ENCODE data around the gene KIF1B.
"Not testable (repeated sequence)": the region's sequence is repeated elsewhere in the genome, so short reads cannot be mapped to it uniquely, and the experiment has no call there.

Gene KIF1B

GRCh38 chr1:10386761-10387676 is 176.6 kb downstream of the KIF1B start:
- no peak for DNase-seq

- no peak for DNase-seq
These were observed 177.5 kb downstream of the KIF1B start for GRCh38 chr1:10387677-10388386.

GRCh38 chr1:10388387-10388715 is 178.0 kb downstream of the KIF1B start:
- DNase-seq, result no peak

DNA sequence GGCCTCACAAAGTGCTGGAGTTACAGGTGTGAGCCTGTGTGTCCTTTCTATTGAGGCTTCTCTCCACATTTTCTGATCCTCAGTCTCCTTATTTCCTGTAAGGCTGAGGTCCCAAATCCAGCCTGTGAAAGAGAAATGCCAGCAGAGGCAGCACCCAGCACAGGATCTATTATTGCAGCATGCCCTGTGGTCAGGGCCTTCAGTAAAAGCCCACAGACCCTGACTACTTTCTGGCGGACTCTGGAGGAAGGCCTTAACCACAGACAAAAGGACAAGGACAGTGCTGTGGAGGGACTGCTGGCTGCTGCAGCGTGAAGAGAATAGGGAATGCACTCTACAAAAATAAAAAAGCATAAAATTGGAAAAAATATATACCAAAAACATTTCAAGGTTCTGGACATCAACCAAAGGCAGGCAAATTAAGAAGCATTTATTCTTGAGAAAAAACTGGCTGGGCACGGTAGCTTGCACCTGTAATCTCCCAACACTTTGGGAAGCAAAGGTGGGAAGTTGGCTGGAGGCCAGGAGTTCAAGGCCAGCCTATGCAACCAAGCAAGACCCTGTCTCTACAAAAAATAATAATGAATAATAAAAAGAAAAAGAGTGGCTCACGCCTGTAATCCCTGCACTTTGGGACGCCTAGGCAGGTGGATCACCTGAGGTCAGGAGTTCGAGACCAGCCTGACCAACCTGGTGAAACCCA is 179.1 kb downstream of the KIF1B start:
- DNase-seq, result no peak

DNA sequence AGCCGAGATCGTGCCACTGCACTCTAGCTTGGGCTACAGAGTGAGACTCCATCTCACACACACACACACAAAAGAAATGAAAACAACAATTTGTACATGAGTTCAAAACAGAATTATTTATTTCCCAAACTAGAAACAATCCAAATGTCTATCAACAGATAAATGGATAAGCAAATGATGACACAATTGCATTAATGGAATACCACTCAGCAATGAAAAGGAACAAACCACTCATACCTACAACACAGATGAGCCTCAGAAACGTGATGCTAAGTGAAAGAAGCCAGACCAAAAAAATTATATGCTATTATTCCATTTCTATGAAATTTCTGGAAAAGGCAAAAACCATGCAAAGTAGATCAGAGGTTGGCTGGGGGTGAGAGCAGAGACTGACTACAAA is 186.5 kb downstream of the KIF1B start:
- no peak for DNase-seq

GRCh38 chr1:10398278-10398733 is 187.9 kb downstream of the KIF1B start:
- no peak for DNase-seq

DNA sequence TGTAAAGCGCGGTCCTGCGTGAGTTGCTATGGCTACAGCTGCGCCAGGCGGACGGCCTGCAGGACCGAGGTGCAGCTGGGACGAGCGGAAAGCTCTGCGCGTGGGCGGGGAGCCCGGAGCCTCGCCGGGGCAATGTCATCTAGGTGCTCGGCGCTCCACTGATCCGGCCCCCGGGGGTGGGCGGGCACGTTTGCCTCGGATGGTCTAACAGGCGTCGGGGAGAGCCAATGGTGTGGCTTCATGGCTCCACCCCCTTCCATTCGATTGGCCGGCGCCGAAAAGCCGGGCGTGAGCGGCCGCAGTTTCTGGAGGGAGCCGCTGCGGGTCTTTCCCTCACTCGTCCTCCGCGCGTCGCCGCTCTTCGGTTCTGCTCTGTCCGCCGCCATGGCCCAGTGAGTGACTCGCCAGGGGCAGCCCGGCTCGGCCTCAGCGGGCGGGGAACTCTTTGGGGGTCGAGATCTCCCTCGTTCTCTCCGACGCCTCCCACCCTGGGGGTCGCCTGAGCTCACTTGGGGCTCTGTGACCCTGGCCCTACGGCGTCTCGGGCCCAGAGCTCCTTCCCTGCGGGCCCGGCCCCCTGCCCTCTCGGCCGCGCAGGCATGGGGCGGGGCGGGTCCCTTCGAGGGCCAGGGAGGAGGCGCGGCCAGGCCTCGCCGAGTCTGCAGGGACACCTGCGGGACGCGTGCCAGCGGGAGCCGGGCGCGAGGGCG is 188.5 kb downstream of the KIF1B start, which contains the start of gene PGD:
Gene PGD (plus strand): TSS at position 331 of the 710 bp plus-strand sequence. CDS start 54 bp downstream, at position 385.
- DNase-seq, result peak; percentile 99

GRCh38 chr1:10399444-10399941 is 189.1 kb downstream of the KIF1B start:
- peak in 1 of 2 experiments; percentile 28 for DNase-seq

GRCh38 chr1:10400013-10400412 is 189.6 kb downstream of the KIF1B start:
- no peak for DNase-seq

DNA sequence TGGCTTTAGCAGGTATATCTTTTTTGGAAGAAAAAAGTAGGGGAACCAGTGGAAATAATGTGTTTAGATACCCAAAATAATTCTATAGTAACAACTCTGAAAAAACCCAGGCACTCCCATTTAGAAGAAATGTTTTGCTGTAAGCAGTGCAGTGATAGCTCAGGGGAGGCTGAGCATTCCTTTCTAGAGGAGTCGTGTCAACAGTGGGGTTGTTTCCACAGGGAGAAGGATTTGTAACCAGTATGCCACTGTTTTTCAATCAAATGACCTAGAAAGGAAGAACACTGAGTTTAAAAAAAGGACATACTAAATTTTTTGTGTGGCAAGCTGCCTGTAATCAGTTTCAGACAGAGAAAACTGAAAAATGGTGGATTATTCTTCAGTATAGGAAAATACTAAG is 190.9 kb downstream of the KIF1B start:
- no peak for DNase-seq

GRCh38 chr1:10402729-10403274 is 192.4 kb downstream of the KIF1B start:
- DNase-seq, result no peak

DNA sequence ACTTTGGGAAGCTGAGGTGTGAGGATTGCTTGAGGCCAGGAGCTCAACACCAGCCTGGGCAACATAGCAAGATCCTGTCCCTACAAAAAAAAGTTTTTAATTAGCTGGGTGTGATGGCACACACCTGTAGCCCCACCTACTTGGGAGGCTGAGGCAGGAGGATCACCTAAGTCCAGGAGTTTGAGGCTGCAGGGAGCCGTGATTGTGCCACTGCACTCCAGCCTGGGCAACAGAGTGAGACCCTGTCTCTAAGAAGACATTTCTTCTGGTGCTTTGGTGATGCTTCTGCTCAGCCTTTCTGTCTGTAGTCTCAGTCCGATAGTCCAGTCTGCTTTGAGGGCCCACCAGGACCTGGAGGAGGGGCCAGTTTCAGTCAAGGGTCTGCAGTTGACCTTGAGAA is 196.8 kb downstream of the KIF1B start:
- DNase-seq, result no peak

GRCh38 chr1:10415211-10415930 is 205.0 kb downstream of the KIF1B start:
- DNase-seq, result no peak

DNA sequence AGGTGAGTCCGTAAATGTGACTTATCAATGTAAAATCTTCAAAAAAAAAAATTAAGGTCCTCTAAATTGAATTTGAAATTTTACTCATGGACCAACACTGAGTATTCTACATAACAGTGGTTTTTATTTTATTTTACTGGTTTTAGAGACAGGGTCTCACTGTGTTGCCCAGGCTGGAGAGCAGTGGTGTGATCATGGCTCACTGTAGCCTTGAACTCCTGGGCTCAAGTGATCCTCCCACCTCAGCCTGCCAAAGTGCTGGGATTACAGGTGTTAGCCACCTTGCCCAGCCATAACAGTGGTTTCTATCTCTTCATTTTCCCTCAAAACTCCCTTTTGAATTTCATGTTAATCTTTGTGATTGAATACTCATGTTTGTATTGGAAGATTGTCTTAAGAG is 205.6 kb downstream of the KIF1B start:
- DNase-seq, result not testable (repeated sequence)

DNA sequence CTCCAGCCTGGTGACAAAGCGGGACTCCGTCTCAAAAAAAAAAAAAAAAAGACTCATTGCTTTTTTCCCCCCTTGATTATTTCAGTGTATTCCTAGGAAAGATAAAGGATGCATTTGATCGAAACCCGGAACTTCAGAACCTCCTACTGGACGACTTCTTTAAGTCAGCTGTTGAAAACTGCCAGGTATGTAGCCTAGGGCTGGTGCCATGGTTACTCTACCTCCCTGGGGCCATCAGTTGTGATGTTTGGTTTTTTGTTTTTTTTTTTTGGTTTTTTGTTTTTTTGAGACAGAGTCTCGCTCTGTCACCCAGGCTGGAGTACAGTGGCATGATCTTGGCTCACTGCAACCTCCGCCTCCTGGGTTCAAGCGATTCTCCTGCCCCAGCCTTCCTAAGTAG is 208.4 kb downstream of the KIF1B start:
- DNase-seq, result not testable (repeated sequence)

DNA sequence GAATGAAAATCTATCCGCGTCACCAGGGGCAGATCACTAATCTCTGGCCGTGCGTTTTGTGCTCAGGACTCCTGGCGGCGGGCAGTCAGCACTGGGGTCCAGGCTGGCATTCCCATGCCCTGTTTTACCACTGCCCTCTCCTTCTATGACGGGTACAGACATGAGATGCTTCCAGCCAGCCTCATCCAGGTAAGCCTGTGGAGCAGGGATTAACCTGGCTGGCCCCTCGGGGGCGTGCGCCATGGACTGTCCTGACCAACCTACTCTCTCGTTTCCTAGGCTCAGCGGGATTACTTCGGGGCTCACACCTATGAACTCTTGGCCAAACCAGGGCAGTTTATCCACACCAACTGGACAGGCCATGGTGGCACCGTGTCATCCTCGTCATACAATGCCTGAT is 209.0 kb downstream of the KIF1B start:
- no peak for DNase-seq

DNA sequence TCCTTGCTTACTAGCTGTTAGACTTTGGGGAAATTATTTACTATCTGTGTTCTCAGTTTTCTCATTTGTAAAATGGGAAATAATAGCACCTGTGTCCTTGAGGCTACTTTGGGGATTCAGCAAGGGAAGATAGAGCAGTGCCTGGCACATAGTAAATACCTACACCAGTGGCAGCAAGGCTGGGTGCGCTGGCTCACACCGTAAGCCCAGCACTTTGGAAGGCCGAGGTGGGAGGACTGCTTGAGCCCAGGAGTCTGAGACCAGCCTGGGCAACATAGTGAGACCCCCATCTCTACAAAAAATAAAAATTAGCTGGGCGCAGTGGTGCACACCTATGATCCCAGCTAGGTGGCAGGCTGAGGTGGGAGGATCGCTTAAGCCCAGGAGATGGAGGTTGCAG is 211.3 kb downstream of the KIF1B start:
- no peak for DNase-seq

- no peak for DNase-seq
These were observed 213.7 kb downstream of the KIF1B start for GRCh38 chr1:10424034-10424433.

DNA sequence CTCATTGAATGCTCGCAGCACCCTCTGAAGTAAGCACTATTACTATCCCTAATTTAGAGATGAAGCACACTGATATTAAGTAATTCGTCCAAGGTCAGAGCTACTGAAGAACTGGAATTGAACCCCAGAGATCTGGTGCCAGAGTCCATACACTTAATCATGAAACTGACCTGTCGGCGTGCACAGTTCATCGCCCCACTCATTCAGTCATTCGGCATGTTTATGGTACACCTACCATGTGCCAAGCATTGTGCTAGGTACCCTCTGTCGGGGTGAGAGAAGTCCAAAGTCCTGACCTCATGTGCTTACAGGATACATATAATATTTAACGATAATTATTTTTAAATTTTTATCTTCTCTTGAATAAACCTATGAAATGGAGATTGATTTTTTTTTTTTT is 214.3 kb downstream of the KIF1B start:
- no peak for DNase-seq

DNA sequence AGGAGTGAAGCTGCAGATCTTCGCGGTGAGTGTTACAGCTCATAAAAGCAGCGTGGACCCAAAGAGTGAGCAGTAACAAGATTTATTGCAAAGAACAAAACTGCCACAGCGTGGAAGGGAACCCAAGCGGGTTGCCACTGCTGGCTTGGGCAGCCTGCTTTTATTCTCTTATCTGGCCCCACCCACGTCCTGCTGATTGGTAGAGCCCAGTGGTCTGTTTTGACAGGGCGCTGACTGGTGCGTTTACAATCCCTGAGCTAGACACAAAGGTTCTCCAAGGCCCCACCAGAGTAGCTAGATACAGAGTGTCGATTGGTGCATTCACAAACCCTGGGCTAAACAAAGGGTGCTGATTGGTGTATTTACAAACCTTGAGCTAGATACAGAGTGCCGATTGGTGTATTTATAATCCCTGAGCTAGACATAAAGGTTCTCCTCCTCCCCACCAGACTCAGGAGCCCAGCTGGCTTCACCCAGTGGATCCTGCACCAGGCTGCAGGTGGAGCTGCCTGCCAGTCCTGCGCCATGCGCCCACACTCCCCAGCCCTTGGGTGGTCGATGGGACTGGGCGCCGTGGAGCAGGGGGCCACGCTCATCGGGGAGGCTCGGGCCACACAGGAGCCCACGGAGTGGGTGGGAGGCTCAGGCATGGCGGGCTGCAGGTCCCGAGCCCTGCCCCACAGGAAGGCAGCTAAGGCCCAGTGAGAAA is 215.6 kb downstream of the KIF1B start:
- not testable (repeated sequence) for DNase-seq

DNA sequence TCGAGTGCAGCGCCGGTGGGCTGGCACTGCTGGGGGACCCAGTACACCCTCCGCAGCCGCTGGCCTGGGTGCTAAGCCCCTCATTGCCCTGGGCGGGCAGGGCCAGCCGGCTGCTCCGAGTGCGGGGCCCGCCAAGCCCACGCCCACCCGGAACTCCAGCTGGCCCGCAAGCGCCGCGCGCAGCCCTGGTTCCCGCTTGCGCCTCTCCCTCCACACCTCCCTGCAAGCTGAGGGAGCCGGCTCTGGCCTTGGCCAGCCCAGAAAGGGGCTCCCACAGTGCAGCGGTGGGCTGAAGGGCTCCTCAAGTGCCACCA is 216.1 kb downstream of the KIF1B start:
- DNase-seq, result not testable (repeated sequence)
